HCT116 (cell line): ENCODE results near the gene INF2. TPM values are rescaled to one million over a fixed set of nuclear protein-coding genes. Genes with fewer than 3 reads are reported as not detected.
A peak's percentile ranks its signal among the peaks of the same experiment; 100 is the strongest.
"Not testable (repeated sequence)": the region's sequence is repeated elsewhere in the genome, so short reads cannot be mapped to it uniquely, and the experiment has no call there.

ENCODE experiments used
- ATAC-seq: fragments of 200-7000 bp; cut with Tn5 transposase; 2 replicates; pipeline ENCODE4 v1.9.1; 2020; ENCODE audit warnings: mild to moderate bottlenecking, moderate library complexity
- BruUV-seq: library from RNA; stranded (reverse); fragments of 400-500 nt; replicated peaks from 2 replicates; lab custom pipeline; 2021; lab: Mats Ljungman, UMichigan
- CTCF ChIA-PET: fragments of 300-600 bp; sonication (Branson Sonifier 250); formaldehyde crosslinking; loops from one replicate; lab custom pipeline; 2021; ENCODE audit warnings: antibody characterized with exemption; lab: Charles Lee
- POLR2A ChIA-PET: fragments of 300-600, 350-600 bp; sonication (Branson Sonifier 250); formaldehyde crosslinking; loops from one replicate; lab custom pipeline; 2021; ENCODE audit warnings: antibody characterized with exemption; lab: Charles Lee
- RAD21 ChIA-PET, 2 experiments: fragments of 300-600 bp; sonication (Branson Sonifier 250); formaldehyde crosslinking; loops; one replicate each; lab custom pipeline; 2023; ENCODE audit warnings: low total read pairs in 2 of 2; ENCODE audit not compliant: uncharacterized antibody in 2 of 2, unreplicated experiment in 2 of 2, low non-redundant PET in 1 of 2; lab: Charles Lee
- DNase-seq: peaks from one replicate; pipeline ENCODE4 v3.0.0-alpha.2; 2010; ENCODE audit warnings: low read depth, low spot score
- H2AFZ ChIP-seq: fragments of 200-600 bp; shearing (Covaris generic), sonication (generic); 2 replicates; pipeline ENCODE4 v1.6.1; 2017; ENCODE audit warnings: low read depth, mixed run types, mixed read lengths, antibody characterized with exemption, low read length; ENCODE audit not compliant: poor library complexity, severe bottlenecking
- H3K27ac ChIP-seq: 2 replicates; pipeline ENCODE4 v1.5.1; 2012; ENCODE audit warnings: low read depth, low read length
- H3K27me3 ChIP-seq: fragments of 200-600 bp; sonication (generic); 2 replicates; pipeline ENCODE4 v1.6.1; 2016; ENCODE audit warnings: mixed run types, low read length, mixed read lengths; ENCODE audit not compliant: insufficient read depth
- H3K36me3 ChIP-seq, 2 experiments: fragments of 200-500 bp in 1 of 2; fragments of 200-600 bp in 1 of 2; sonication (Bioruptor generic) in 1 of 2; sonication (generic) in 1 of 2; 2 replicates each; pipeline versions ENCODE4 v1.5.1 to v1.6.1; 2014 to 2016; ENCODE audit warnings: low read length in 2 of 2, inconsistent platforms in 1 of 2, mixed read lengths in 1 of 2, mixed run types in 1 of 2; ENCODE audit not compliant: insufficient read depth in 2 of 2, control insufficient read depth in 1 of 2
- H3K4me1 ChIP-seq, 2 experiments: fragments of 200-600 bp in 1 of 2; sonication (generic) in 1 of 2; 2 replicates each; pipeline versions ENCODE4 v1.5.1 to v1.6.1; 2012 to 2017; ENCODE audit warnings: low read length in 2 of 2, inconsistent platforms in 1 of 2, mild to moderate bottlenecking in 1 of 2, mixed read lengths in 1 of 2, mixed run types in 1 of 2, moderate library complexity in 1 of 2; ENCODE audit not compliant: insufficient read depth in 2 of 2, control insufficient read depth in 1 of 2
- H3K4me2 ChIP-seq: fragments of 200-600 bp; sonication (generic); 2 replicates; pipeline ENCODE4 v1.6.1; 2017; ENCODE audit warnings: mixed run types, low read length, mixed read lengths
- H3K4me3 ChIP-seq, 2 experiments: fragments of 200-600 bp in 1 of 2; sonication (generic) in 1 of 2; replicated peaks in 1 of 2; 2 replicates each; pipeline ENCODE4 v1.5.1; 2011 to 2016; ENCODE audit warnings: low read length in 2 of 2, control low read depth in 1 of 2, low read depth in 1 of 2, mild to moderate bottlenecking in 1 of 2, mixed read lengths in 1 of 2, mixed run types in 1 of 2
- H3K79me2 ChIP-seq: fragments of 200-600 bp; sonication (generic); 2 replicates; pipeline ENCODE4 v1.6.1; 2017; ENCODE audit warnings: mild to moderate bottlenecking, mixed run types, low read length, moderate library complexity, mixed read lengths; ENCODE audit not compliant: insufficient read depth
- H3K9ac ChIP-seq: fragments of 200-600 bp; sonication (generic); 2 replicates; pipeline ENCODE4 v1.6.1; 2016; ENCODE audit warnings: low read length, mixed read lengths
- H3K9me2 ChIP-seq: fragments of 200-600 bp; sonication (generic), shearing (Covaris generic); 2 replicates; pipeline ENCODE4 v1.6.1; 2017; ENCODE audit warnings: mixed run types, mild to moderate bottlenecking, moderate library complexity; ENCODE audit not compliant: insufficient read depth
- H3K9me3 ChIP-seq, 2 experiments: fragments of 200-500 bp in 1 of 2; fragments of 200-600 bp in 1 of 2; sonication (Bioruptor generic) in 1 of 2; sonication (generic) in 1 of 2; 2 replicates each; pipeline ENCODE4 v1.6.1; 2014 to 2017; ENCODE audit warnings: low read length in 2 of 2, mixed read lengths in 2 of 2, inconsistent platforms in 1 of 2, low read depth in 1 of 2, mild to moderate bottlenecking in 1 of 2, mixed run types in 1 of 2, moderate library complexity in 1 of 2; ENCODE audit not compliant: control insufficient read depth in 1 of 2, insufficient read depth in 1 of 2
- H4K20me1 ChIP-seq: fragments of 200-600 bp; sonication (generic), shearing (Covaris generic); 2 replicates; pipeline ENCODE4 v1.6.1; 2017; ENCODE audit warnings: mixed run types, mild to moderate bottlenecking, moderate library complexity; ENCODE audit not compliant: insufficient read depth
- CTCF ChIP-seq, 3 experiments: fragments of 200-600 bp in 1 of 3; sonication (generic) in 1 of 3; IDR thresholded peaks in 2 of 3; conservative IDR thresholded peaks in 1 of 3; 2 replicates each; pipeline ENCODE4 v1.5.1; 2012 to 2017; ENCODE audit warnings: low read depth in 2 of 3, low read length in 2 of 3, antibody characterized with exemption in 1 of 3, borderline replicate concordance in 1 of 3, control low read depth in 1 of 3, mild to moderate bottlenecking in 1 of 3, mixed read lengths in 1 of 3, mixed run types in 1 of 3, moderate library complexity in 1 of 3; ENCODE audit not compliant: insufficient read depth in 1 of 3
- EZH2phosphoT487 ChIP-seq: fragments of 200-600 bp; IDR thresholded peaks from 2 replicates; pipeline ENCODE4 v1.6.1; 2018; ENCODE audit warnings: antibody characterized with exemption, borderline replicate concordance
- intact Hi-C: fragments of 100-400 bp; cut with micrococcal nuclease; formaldehyde crosslinking; loops from 2 replicates; pipeline ENCODE4 v1.10.0; 2022
- total RNA-seq: library from RNA; stranded (reverse); gene quantifications from one replicate; pipeline ENCODE4 v1.2.1, GENCODE V29; 2021; ENCODE audit not compliant: unreplicated experiment

The INF2 gene
- total RNA-seq, 1 experiment from 2014 or later, result 95.8 TPM

- DNase-seq (no peak), ATAC-seq (no peak)
- Histone ChIP-seq H3K9ac (no peak overlapping the region), H3K9me2 (no peaks in the 10 kb centered on the region), H3K27ac (no peak overlapping the region), H3K4me1 (peaks cover 37 to 49% of the 10 kb centered on the region in 2 experiments), H3K27me3 (no peaks in the 10 kb centered on the region), H3K36me3 (no peaks in the 10 kb centered on the region), H3K9me3 (no peaks in the 10 kb centered on the region), H3K79me2 (no peaks in the 10 kb centered on the region), H3K4me2 (no peak overlapping the region), H2AFZ (no peak overlapping the region), H4K20me1 (no peaks in the 10 kb centered on the region), H3K4me3 (no peak overlapping the region)
- 0 out of 6 replicates have a peak, but pooled peaks of 1 of the 3 experiments have one; percentile 11 for TF ChIP-seq CTCF (IDR thresholded peaks at IDR 0.05 in 2 of 3, conservative IDR thresholded peaks at IDR 0.05 in 1 of 3; ENCODE audit: borderline replicate concordance in 1 of 3, insufficient read depth in 1 of 3, low read depth in 2 of 3, low read length in 2 of 3)
- no peak for TF ChIP-seq EZH2phosphoT487
- CTCF ChIA-PET, result interaction anchor here (1.4 kb wide), 1 partner anchor 12 kb away, joined by 3 read pairs; no protein-coding TSS in a partner anchor
- intact Hi-C loops, result no loop called here
- POLR2A ChIA-PET, result interaction anchor here (2.0 kb wide), 1 partner anchor 11 kb away, joined by 6 read pairs; no protein-coding TSS in a partner anchor
- no TSS peak for BruUV-seq
- RAD21 ChIA-PET, result no interaction called here
These were observed 19.7 kb upstream of the INF2 start for GRCh38 chr14:104669697-104670096.

DNA sequence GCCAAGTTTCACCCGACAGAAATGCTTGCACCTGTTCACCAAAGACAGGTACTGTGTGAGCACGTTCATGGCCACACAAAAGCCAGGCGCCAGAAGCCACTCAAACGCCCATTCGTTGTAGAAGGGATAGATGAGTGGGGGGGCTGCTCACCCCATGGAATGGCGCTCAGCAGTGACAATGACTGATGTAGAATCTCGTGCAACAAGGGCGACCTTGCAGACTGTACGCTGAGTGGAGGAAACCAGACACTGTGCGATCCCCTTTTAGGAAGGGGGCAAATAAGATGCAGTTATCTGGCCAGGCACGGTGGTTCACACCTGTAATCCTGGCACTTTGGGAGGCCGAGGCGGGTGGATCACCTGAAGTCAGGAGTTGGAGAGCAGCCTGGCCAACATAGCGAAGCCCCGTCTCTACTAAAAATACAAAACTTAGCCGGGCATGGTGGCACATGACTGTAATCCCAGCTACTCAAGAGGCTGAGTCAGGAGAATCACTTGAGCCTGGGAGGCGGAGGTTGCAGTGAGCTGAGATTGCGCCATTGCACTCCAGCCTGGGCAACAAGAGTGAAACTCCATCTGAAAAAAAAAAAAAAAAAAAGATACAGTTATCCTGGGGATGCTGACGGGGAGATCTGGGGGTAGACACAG is 18.0 kb upstream of the INF2 start:
- intact Hi-C loops, RAD21 ChIA-PET, ATAC-seq, H3K4me2 ChIP-seq, DNase-seq, H3K9ac ChIP-seq, H3K9me2 ChIP-seq, H3K79me2 ChIP-seq, H3K27me3 ChIP-seq, H4K20me1 ChIP-seq, H3K4me3 ChIP-seq, POLR2A ChIA-PET, H2AFZ ChIP-seq, H3K9me3 ChIP-seq, H3K27ac ChIP-seq, CTCF ChIA-PET, BruUV-seq, H3K36me3 ChIP-seq: not testable (repeated sequence)
- peaks cover 24 to 34% of the 10 kb centered on the region in 2 experiments for H3K4me1 ChIP-seq

DNA sequence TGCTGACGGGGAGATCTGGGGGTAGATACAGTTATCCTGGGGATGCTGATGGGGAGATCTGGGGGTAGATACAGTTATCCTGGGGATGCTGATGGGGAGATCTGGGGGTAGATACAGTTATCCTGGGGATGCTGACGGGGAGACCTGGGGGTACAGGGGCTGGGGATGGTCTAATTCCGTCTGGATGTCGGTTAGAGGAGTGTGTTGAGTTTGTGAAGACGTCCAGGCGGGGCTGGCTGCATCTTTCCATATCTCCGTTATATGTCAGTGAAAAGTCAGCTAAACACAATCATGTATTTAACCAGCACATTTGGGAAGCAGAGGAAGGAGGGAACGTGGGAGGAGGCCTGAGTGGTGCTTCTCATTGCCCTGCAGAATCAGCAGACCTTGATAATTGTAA is 17.3 kb upstream of the INF2 start:
- POLR2A ChIA-PET, H3K9ac ChIP-seq, DNase-seq, H2AFZ ChIP-seq, H3K27ac ChIP-seq, ATAC-seq, H3K27me3 ChIP-seq, H3K4me2 ChIP-seq, H3K36me3 ChIP-seq, H4K20me1 ChIP-seq, RAD21 ChIA-PET, H3K9me2 ChIP-seq, CTCF ChIA-PET, H3K4me3 ChIP-seq, H3K9me3 ChIP-seq, intact Hi-C loops, BruUV-seq, H3K79me2 ChIP-seq: not testable (repeated sequence)
- peaks cover 24 to 34% of the 10 kb centered on the region in 2 experiments for H3K4me1 ChIP-seq
